Measurements from ENCODE around the gene MED26.
"Not testable (repeated sequence)": the region's sequence is repeated elsewhere in the genome, so short reads cannot be mapped to it uniquely, and the experiment has no call there.

GRCh38 chr19:16551902-16552301, 76.1 kb downstream of the MED26 start:
- TF ChIP-seq ZNF211 (tag by site-specific recombination; IDR thresholded peaks at IDR 0.05; ENCODE audit: low read depth); ZNF302 (tag by site-specific recombination; IDR thresholded peaks at IDR 0.05; ENCODE audit: low read depth); CTCF (tag by site-specific recombination; IDR thresholded peaks at IDR 0.05); ZNF837 (tag by site-specific recombination; IDR thresholded peaks at IDR 0.05); ZSCAN5A (tag by site-specific recombination; IDR thresholded peaks at IDR 0.05); ZBTB17 (tag by site-specific recombination; IDR thresholded peaks at IDR 0.05); ZBTB49 (tag by site-specific recombination; IDR thresholded peaks at IDR 0.05; ENCODE audit: low read depth); ZNF184 (tag by site-specific recombination; IDR thresholded peaks at IDR 0.05); KLF1 (tag by site-specific recombination; IDR thresholded peaks at IDR 0.05); ZNF121 (tag by site-specific recombination; IDR thresholded peaks at IDR 0.05); YY1 (tag by site-specific recombination; IDR thresholded peaks at IDR 0.05); ATF2 (tag by site-specific recombination; IDR thresholded peaks at IDR 0.05; ENCODE audit: low read depth); ZNF747 (tag by site-specific recombination; IDR thresholded peaks at IDR 0.05): not testable (repeated sequence)

All from HEK293 (cell line).